ENCODE data around the gene C3orf22.
"Not testable (repeated sequence)": the region's sequence is repeated elsewhere in the genome, so short reads cannot be mapped to it uniquely, and the experiment has no call there.

Gene C3orf22

DNA sequence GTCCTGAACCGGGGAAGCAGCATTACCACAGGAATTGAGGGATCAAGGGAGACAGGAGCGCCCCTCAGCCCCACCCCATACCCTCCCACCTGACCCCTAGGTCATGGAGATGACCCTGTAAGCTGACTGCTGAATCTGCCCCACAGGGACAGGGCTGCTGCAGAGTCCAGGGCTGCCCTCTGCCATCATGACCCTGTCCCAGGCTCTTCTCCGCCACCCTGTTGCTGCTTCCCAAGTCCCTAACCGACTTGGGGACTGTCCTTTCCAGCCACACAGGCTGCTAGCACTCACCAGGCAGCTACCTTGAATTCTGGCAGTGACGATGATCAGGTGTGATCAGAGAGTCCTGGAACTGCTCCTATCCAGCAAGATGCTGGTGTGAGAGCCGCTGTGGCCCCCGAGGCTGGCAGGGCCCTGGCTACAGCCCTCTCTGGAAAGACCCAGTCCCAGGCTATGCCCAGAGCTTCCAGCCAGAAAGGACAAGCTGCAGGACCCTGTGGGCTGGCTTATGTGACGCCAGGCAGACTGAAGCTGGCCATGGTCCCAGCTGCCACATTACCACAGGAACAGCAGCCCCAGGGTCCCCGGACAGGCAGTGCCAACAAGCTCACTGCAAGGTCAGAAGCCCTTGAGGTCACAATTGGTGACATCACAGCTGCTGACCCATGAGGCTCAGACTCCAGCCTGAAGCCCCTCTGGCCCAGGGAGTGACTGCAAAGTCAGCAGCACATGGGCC lies at the start of gene C3orf22:
Gene C3orf22, minus strand, starts transcription at position 597 of the 736 bp plus-strand sequence. CDS start 5,542 bp downstream, outside the sequence.
- no peak for DNase-seq (ENCODE audit: low read depth)

DNA sequence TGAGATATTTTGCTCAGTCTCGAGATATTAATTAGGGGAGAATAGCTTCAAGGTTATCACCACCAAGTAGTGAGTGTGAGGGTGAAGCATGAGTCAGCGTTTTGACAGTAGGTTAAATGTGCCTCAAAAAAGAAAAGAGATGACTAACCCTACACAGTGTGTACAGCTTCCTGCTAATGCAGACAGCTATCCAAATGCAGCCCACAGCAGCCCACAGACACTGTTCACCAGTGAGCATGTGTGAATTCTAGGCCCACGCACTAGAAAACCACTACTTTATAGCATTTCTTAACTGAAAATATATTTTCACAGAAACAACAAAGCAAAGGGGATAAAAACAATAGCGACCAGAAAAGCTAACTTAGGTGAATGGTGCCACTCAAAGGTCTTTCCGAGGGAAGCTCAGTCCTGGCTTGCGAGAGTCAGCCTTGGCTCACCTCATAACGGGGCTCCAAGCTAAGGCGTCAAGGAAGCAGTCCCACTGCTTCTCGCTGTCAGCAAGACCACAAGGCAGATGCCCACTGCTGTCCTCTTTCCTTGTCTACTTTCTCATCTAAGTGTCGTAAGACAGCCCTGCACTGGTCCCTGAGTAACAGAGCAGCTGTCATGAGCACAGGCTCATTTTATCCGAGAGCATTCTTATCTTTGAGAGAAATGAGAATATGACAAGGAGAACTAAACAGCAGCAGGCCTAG lies 48.6 kb upstream of the C3orf22 start:
- DNase-seq (ENCODE audit: low read depth) = peak; percentile 9

DNA sequence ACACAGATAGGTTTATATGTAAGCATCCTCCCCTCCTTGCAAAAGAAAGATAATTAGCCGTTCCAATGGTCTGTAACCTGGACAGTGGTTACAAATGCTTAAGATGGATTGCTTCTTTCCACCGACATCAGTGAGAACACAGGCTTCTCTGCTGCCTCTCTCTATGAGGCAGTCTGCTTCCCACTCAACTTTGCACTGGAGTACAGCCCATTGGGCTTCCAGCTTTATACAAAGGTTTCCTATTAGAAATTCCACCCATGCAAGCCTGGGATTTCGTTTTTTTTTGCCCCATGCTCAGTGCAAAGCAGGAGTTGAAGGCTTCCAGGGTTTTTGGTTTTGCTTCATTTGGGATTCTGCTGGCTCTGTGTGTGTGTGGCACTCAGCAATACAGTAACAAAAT lies 47.3 kb upstream of the C3orf22 start:
- DNase-seq (ENCODE audit: low read depth) = no peak

DNA sequence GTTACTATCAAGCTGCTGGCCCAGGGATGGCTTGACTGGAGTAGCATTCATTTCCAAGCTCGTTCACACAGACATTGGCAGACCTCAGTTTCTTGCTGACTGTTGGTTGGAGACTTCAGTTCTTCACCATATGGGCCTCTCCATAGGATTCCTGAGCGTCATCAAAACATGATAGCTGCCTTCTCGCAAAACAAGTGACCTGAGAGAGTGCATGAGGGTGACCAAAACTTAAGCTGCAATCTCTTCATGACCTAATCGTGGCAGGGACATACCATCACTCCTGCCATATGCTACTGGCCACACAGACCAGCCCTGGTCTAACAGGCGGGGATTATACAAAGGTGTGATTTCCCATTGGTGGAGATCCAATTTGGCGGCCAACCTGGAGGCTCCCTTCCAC lies 46.0 kb upstream of the C3orf22 start:
- DNase-seq (ENCODE audit: low read depth) = no peak

- no peak for DNase-seq (ENCODE audit: low read depth)
Measured at GRCh38 chr3:126599101-126599500, 40.4 kb upstream of the C3orf22 start.

- DNase-seq (ENCODE audit: low read depth) = not testable (repeated sequence)
Measured at GRCh38 chr3:126595479-126595878, 36.7 kb upstream of the C3orf22 start.

- not testable (repeated sequence) for DNase-seq (ENCODE audit: low read depth)
Measured at GRCh38 chr3:126591515-126591914, 32.8 kb upstream of the C3orf22 start.

GRCh38 chr3:126582311-126582710 lies 23.6 kb upstream of the C3orf22 start:
- no peak for DNase-seq (ENCODE audit: low read depth)

GRCh38 chr3:126581569-126581968 lies 22.8 kb upstream of the C3orf22 start:
- DNase-seq (ENCODE audit: low read depth) = no peak

- DNase-seq (ENCODE audit: low read depth) = no peak
Measured at GRCh38 chr3:126580746-126581145, 22.0 kb upstream of the C3orf22 start.

GRCh38 chr3:126578702-126579101 lies 20.0 kb upstream of the C3orf22 start:
- no peak for DNase-seq (ENCODE audit: low read depth)

DNA sequence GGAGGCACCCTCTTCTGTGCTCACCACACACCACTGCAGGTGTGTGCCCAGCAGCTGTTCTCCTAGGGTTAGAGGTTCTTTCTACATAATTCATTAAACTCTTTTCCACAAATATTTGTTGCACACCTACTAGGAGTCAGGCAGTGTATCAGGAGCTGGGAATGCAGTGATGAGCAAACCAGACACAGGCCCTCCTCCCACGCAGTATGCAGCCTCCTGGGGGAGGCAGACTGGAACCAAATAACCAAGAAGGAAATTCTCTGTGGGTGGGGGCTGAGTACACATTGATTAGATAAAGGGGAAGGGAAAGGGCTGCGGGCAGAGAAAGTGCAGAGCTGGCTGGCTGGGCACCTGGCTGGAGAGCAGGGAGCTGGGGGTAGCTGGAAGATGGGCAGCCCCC lies 18.5 kb upstream of the C3orf22 start:
- DNase-seq (ENCODE audit: low read depth) = no peak

DNA sequence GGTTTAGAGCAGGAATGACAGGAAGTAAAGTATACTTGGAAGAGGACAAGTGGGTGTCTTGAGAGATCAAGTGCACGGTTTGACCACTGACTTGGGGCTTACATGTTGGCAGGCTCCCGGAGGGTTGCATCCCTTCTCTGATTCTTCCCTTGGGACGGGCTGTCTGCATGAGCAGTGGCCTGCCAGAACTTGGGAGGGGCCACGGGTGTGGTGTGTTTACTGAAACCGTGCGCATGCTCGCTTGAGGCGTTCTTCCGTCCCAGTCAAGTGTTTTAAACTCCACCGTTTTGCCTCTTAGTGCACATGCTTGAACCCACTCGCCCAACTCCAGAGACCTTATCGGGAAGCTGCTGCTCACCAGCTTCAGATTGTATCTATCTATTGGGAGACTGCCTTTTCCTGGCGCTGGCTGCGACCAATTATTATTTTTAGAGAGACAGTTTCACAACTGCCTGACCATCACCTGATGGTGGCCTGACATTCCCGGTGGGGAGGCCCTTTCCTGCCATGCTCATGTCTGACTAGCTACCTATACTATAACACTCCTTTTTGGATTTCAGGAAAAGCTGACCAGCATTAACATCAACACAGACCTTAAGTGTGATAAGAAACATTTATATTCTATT lies 14.9 kb upstream of the C3orf22 start:
- no peak for DNase-seq (ENCODE audit: low read depth)

DNA sequence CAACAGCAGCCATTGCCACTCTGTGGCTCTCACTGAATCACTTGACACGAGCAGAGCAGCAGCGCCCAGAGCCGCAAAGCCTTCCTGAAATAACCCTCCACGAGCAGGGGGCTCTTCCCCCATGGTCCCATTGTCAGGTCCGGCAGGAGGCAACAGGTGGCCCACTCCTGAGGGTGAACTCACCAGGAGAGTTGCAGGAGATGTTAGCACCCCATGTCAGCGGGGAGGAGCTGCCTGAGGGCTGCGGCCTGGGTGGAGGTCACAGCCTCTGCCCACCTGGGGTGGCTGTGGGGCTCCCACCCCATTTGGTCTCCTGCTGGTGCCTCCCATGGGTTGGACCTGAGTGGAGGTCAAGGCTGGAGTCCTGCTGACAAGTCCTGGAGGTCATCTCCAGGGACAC lies 12.3 kb upstream of the C3orf22 start:
- DNase-seq (ENCODE audit: low read depth) = no peak

DNA sequence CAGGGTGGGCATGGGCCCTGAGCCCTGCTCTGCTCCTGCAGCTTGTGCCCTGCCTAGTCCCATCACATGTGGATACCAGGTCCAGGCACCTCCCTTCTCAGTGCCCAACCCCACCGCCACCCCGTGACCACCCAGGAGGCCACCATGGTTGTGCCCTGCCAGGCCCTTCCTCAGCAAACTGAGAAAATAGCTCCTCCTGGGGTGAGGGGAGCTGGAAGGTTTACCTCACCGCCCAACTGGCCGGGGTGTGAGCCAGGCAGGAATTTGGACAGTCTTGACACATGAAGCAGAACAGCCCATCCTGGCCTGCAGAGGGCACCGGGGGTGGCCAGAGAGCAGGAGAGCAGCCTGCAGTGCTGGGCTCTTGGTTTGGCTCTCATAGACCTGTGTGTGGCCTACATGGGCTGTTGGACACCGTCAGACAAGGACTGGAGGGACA lies 11.4 kb upstream of the C3orf22 start:
- DNase-seq (ENCODE audit: low read depth) = no peak

- no peak for DNase-seq (ENCODE audit: low read depth)
Measured at GRCh38 chr3:126569390-126569975, 10.8 kb upstream of the C3orf22 start.

- DNase-seq (ENCODE audit: low read depth) = no peak
Measured at GRCh38 chr3:126568776-126569342, 10.1 kb upstream of the C3orf22 start.

DNA sequence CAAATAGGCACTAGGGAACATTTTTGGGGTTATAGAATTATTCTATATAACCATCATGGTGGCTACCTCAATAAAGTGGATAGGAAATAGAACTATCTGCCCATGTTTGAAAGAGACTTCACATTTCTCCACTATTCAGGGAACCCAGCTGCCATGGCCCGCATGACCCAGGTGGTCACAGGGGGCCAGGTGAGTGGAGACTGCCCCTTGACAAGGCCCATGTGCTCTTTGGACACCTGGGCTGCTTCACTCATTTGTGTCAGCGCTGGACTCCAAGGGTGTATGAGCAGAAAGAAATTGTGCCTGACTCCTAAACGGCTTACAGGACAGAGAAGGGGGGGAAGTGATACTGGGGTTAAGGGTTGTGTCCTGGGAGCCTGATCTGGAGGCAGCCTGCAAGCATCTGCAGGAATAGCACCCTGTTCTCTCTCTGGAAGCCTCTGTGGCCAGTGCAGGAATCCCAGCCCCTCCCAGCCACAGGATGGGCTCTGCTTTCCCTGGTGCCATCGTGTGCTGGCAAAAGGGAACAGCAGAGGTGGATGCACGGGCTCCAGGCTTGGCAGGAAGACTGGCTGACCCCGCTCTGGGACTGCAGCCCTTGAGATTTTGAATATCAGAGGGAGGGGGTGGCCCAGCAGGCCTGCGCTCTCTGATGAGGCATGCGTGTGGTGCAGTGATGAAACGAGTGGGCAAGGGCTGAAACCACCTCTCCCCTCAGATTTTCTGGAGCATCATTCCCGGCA lies 9.1 kb upstream of the C3orf22 start:
- DNase-seq (ENCODE audit: low read depth) = no peak

DNA sequence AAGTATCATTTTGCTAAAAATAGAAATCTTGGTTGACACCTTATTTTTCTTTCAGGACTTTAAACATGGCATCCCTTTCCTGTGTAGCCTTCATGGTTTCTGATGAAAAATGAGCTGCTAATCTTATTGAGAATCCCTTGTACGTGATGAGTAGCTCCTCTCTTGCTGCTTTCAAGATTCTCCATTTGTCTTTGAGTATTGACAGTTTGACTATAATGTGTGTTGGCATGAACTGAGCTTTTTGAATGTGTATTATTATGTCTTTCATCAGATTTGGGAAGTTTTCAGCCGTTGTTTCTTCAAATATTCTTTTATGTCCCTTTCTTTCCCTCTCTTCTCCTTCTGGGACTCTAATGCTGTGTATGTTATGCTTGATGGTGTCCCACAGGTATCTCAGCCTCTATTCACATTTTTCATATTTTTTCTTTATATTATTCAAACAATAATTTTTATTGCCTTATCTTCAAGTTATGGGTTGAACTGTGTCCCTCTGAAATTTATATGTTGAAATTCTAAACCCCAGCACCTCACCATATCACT lies 4.1 kb upstream of the C3orf22 start:
- DNase-seq (ENCODE audit: low read depth) = no peak

- DNase-seq (ENCODE audit: low read depth) = no peak
Measured at GRCh38 chr3:126557761-126558160, 971 bp downstream of the C3orf22 start.

DNA sequence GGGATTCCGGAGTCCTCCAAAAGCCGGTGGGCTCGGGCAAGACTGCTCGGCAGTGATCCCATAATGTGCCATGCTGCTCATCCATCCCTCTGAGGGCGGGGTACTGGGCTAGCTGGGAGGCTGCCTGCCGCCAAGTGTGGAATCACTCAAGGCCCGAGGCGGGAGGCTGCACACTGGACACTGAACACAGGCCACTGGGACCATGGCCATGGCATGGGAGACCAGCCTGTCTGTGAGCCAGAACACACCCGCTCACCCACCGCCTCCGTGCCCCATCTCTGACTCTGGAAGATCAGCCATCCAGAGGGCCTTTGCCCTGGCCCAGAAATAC lies 1.4 kb downstream of the C3orf22 start:
- DNase-seq (ENCODE audit: low read depth) = no peak

Measured in fibroblast of the conjunctiva (primary cell).